Midbrain (tissue), 1 donor: Measurements from ENCODE around the gene MAGI2.
"Not testable (repeated sequence)": the region's sequence is repeated elsewhere in the genome, so short reads cannot be mapped to it uniquely, and the experiment has no call there.

Experiments used
- DNase-seq: peaks from one replicate; lab custom pipeline; 2025; lab: John Stamatoyannopoulos, UW

MAGI2 gene

DNA sequence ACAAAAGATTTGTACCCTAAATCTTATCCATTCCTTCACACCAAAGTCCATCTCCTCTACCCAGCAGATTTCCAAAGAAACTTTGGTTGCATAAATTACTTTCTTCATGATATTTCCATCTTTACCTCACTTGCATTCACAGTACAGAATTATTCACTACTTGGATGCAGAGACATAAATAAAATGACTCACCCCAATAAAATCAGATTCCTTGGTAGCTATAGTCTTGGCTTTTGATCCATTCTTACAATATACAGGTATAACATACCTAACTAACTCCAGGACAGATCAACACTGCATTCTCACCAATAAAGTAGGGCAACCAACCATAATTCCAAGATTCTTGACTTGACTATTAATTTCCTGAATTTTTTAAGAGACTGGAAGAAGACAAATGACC, 815.1 kb downstream of the MAGI2 start:
- DNase-seq, result no peak

DNA sequence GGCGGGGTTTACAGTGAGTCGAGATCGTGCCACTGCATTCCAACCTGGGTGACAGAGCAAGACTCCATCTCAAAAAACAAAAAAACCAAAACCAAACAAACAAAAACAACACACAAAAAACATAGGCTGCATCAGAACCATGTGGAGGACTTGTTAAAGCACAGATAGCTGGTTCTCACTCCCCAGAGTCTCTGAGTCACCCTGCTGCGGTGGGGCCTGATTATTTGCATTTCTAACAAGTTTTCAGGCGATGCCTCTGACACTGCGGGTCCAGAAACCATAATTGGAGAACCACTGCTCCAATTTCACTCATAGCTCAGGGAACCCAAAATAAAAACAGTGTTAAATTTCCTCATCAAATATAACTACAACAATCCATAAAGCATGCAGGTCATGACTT, 816.7 kb downstream of the MAGI2 start:
- no peak for DNase-seq

GRCh38 chr7:78635026-78635793, 818.3 kb downstream of the MAGI2 start:
- DNase-seq, result no peak

- DNase-seq, result peak; percentile 48
These were observed 819.4 kb downstream of the MAGI2 start for GRCh38 chr7:78634093-78634492.

GRCh38 chr7:78620920-78621319, 832.5 kb downstream of the MAGI2 start:
- no peak for DNase-seq

GRCh38 chr7:78616539-78616938, 836.9 kb downstream of the MAGI2 start:
- DNase-seq, result no peak

GRCh38 chr7:78609281-78609680, 844.2 kb downstream of the MAGI2 start:
- DNase-seq, result no peak

- peak; percentile 60 for DNase-seq
These were observed 846.4 kb downstream of the MAGI2 start for GRCh38 chr7:78607099-78607498.

DNA sequence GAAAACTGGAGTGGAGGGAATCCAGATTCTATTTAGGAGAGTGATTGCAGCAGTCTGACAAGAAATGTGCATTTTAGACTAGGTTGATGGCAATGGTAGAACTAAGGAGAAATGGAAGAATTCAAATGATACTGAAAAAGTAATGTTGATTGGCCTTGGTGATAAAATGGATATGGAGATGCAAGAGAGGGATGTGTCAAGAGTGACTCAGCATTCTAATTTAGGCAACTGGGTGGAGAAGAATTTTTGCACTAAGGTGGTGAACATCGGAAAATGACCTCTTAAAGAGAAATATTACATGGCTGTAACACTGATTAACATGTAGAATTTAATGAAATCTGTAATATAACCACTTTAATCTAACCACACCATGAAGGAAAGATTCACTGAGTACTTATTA, 848.3 kb downstream of the MAGI2 start:
- DNase-seq, result no peak

DNA sequence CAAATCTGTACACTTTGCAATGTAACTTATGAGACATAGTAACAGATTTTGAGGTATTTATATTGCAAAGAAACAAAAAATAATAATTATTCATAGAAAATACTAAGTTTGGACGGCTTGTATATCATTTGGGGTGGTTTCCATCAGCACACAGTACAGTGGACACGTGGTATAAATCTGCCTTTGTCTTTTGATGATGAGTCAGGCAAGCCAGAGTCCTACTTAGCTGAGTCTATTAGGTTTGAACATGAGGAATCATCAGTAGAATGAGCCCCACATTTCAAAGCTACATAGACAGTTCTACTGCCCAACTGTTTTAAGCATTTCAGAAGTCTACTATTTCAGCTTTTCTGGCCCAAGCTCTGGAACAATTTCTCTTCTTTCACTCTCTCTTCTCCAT, 851.7 kb downstream of the MAGI2 start:
- DNase-seq, result peak; percentile 14

DNA sequence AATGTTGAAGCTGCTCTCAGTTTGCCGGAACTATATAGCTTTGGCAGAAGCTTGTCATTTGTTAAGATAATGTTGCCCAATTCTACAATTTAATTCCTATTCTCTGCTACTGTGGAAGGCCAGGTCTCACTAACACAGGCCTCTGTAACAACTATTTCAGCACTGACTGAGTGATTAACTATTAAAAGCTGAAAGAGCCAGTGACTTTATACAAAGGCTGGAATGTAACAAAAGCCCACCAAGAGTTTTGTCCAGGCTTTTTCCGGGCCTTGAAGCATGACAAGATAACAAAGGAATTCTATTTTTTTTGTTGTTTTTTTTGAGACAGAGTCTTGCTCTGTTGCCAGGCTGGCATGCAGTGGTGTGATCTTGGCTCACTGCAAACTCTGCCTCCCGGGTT, 859.3 kb downstream of the MAGI2 start:
- no peak for DNase-seq

DNA sequence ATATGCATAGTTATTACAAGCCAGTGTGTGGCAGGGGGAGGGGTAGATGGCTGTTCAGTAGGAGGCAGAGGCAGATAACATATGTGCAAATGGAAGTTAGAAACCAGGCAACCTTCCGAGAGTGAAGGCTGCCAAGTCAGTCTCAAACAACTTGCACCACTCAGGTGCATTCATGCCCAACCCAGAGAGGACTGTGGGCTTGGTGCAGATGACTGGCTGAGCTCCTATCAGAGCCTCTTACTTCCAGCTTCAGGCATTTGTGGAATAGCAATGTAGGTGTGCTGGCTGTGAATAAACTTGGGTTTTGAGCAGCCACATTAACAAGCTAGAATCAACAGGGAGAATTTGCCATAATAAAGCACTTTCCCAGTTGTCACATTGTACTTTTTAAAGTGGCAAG, 865.1 kb downstream of the MAGI2 start:
- DNase-seq, result no peak

DNA sequence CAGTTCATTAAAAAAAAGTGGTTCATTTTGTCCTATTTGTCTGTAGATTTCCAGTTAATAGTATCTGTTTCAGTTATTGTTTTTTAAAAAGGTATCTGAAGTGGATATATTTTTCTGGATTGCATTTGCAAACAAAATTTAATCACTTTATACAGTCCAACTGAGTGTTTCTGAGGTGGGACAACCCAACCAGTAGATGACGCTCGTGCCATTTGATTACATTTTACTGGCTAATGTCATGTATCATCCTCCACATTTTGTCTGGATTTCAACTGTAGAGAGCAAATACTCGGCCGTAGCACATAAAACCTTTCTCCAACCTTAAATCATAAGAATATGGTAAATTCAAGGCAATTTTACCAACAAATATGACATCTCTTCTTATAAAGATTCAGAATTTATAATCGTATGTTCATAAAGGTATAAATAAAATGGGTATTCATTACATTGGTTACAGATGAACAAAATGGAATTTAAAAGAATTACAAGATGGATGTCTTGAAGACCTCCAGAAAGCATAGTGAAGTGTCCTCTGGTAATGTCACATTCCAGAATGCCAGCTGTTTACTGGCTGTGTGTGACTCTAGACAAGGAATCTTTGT, 865.9 kb downstream of the MAGI2 start:
- DNase-seq, result peak; percentile 22

GRCh38 chr7:78585980-78586379, 867.5 kb downstream of the MAGI2 start:
- DNase-seq, result no peak

DNA sequence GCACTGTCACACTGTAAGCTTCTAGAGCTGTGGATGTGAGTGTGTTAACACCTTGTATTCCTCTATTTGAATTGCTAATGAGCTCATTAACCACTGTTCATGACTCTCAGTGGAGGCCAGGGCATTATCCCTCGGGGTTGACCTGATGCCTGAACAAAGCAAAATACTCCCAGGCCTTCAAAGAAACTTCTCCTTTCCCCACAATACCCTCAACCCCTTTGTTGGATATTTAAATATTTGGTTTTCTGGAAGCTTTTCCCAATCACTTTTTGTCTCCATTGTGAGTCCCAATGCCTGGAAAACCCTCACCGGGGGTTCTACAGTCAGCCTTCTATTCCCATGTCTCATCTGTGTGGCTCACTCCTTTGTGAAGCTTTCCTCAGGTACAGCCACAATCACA, 874.8 kb downstream of the MAGI2 start:
- no peak for DNase-seq

- not testable (repeated sequence) for DNase-seq
These were observed 876.1 kb downstream of the MAGI2 start for GRCh38 chr7:78577174-78577952.

- DNase-seq, result no peak
These were observed 877.2 kb downstream of the MAGI2 start for GRCh38 chr7:78576236-78576635.

DNA sequence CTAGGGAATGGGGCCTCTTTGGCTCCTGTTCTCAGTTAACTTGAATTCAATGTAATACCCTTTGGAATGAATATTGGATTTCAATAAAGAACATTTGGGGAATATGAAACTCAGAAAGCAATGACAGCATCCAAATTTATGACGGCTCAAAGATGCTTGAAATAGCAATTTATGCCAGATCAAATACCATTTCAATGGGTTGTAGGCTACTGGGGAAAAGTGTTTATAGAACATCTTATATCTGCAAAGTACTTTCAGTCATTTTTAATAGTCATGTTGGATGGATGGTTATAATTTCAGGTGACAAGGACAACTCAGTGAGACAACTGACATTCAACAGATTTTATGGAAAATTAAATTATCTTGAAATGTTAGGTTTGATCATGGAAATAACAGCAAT, 882.2 kb downstream of the MAGI2 start:
- DNase-seq, result no peak

DNA sequence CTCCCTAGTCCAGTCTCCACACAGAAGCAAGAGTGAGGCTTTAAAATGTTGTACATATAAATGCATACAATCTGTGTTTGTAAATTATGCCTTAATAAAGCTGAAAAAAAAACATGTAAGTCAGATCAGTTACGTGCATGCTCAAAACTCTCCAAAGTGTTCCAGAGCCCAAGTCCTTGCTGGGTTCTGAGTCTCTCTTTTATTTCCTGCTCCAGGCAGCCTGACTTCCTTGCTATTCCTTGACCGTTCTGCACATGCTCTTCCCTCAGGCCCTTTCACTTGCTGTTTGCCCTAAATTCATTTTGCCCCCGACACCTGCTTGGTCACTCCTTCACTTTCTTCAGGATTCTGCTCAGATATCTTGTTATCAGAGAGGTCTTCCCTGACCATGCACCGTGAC, 884.8 kb downstream of the MAGI2 start:
- DNase-seq, result no peak

DNA sequence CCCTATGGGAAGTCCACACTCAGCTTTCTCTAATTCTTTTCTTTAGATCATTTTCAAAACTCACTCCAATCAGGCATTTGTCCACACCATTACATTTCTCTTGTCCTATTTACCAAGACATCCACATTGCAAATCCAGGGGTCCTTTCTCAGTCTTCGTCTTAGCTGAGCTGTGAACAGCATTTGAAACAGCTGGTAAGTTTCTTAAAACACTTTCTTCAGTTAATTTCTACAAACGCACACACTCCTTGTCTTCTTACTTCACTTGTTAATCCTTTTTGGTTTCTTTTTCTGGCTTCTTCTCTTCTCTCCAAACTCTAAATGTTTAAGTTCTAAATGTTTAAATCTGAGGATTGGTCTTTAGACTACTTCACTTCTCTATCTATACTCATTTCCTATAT, 885.6 kb downstream of the MAGI2 start:
- no peak for DNase-seq

DNA sequence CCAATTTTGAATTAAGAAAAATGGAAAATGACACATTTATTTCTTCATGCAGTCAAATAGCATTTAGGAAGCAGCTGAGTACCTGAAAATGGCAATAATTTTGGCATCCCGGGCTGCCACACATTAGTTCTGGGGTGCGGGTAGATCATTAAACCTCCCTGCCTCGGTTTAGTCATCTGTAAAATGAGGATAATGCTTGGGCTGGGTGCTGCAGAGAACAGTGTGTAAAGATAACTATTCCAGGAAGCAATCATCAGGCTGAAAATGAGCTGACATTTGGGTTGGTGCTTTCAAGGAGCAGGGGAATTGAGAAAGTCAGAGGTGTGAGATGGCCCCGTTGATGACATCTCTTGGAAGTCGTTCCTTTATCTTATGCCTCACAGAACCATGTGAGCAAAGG, 887.7 kb downstream of the MAGI2 start:
- DNase-seq, result no peak

- no peak for DNase-seq
These were observed 890.3 kb downstream of the MAGI2 start for GRCh38 chr7:78563191-78563590.

DNA sequence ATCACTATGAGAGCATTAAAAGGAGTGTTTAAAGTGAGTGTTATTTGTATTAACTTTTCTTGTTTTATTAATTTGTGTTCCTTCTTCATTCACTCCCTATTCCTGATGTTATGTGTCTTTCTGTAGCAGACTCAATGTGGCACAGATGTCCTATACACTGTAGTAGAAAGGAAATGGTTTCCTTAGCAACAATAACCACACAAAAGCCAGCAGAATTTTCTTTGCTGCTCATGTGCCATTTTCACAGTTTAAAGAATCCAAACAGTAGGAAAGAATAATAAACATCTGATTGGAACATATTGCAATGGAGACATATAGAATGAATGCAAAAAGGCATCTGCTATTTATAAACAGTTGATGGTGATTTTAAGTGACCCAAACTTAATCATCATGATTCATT, 891.3 kb downstream of the MAGI2 start:
- DNase-seq, result no peak
